Calu3 (cell line): ENCODE data around the gene ZNF77. TPM values are rescaled to one million over a fixed set of nuclear protein-coding genes. Genes with fewer than 3 reads are reported as not detected.

ENCODE experiments used
- BruUV-seq: library from RNA; stranded (reverse); fragments of 400-500 nt; replicated peaks from 2 replicates; lab custom pipeline; 2021; lab: Mats Ljungman, UMichigan
- CTCF ChIA-PET: fragments of 300-600 bp; sonication (Branson Sonifier 250); formaldehyde crosslinking; loops from one replicate; lab custom pipeline; 2022; ENCODE audit warnings: antibody characterized with exemption; lab: Charles Lee
- DNase-seq: peaks from one replicate; pipeline ENCODE4 v3.0.0; 2022
- H3K27ac Mint-ChIP-seq: one replicate; pipeline ENCODE4 v1.8.0; 2022; ENCODE audit warnings: mixed read lengths; ENCODE audit not compliant: unreplicated experiment
- H3K27me3 Mint-ChIP-seq: one replicate; pipeline ENCODE4 v1.8.0; 2022; ENCODE audit warnings: mixed read lengths; ENCODE audit not compliant: unreplicated experiment
- H3K36me3 Mint-ChIP-seq: one replicate; pipeline ENCODE4 v1.8.0; 2022; ENCODE audit warnings: mild to moderate bottlenecking, moderate library complexity, mixed read lengths; ENCODE audit not compliant: insufficient read depth, unreplicated experiment
- H3K4me1 Mint-ChIP-seq: one replicate; pipeline ENCODE4 v1.8.0; 2022; ENCODE audit warnings: mild to moderate bottlenecking, low read depth, mixed read lengths; ENCODE audit not compliant: unreplicated experiment
- H3K4me3 Mint-ChIP-seq: one replicate; pipeline ENCODE4 v1.8.0; 2022; ENCODE audit warnings: mild to moderate bottlenecking, low read depth, moderate library complexity, mixed read lengths; ENCODE audit not compliant: unreplicated experiment
- H3K9me3 Mint-ChIP-seq: one replicate; pipeline ENCODE4 v1.8.0; 2022; ENCODE audit warnings: low read depth, mixed read lengths; ENCODE audit not compliant: unreplicated experiment
- intact Hi-C: fragments of 100-400 bp; cut with micrococcal nuclease; formaldehyde crosslinking; loops from one replicate; pipeline ENCODE4 v1.10.0; 2022; ENCODE audit not compliant: unreplicated experiment
- total RNA-seq: library from RNA; stranded (reverse); gene quantifications from 2 replicates; pipeline ENCODE4 v1.2.3, GENCODE V29; 2022
- TF ChIP-seq, protein P1 (sequence below): fragments of 200-600 bp; IDR thresholded peaks from one replicate; pipeline ENCODE4 v1.8.0; 2022; ENCODE audit warnings: antibody characterized with exemption; ENCODE audit not compliant: unreplicated experiment

Gene ZNF77
- total RNA-seq, 1 experiment from 2014 or later = 5.0 TPM

GRCh38 chr19:2977001-2977745 is 32.4 kb upstream of the ZNF77 start, which contains the start of gene TLE6:
TLE6 (plus strand) TSS chr19:2977564; CDS start chr19:2978234, 670 bp downstream.
- DNase-seq = peak; percentile 94
- Mint-ChIP-seq H3K9me3 (no peaks in the 10 kb centered on the region), H3K4me1 (no peaks in the 10 kb centered on the region), H3K27ac (peak within 1 kb of the TSS; percentile 42), H3K36me3 (peaks cover 11% of the 10 kb centered on the region), H3K4me3 (peak within 1 kb of the TSS; percentile 72), H3K27me3 (peaks cover 10% of the 10 kb centered on the region)
- TF ChIP-seq, protein P1, sequence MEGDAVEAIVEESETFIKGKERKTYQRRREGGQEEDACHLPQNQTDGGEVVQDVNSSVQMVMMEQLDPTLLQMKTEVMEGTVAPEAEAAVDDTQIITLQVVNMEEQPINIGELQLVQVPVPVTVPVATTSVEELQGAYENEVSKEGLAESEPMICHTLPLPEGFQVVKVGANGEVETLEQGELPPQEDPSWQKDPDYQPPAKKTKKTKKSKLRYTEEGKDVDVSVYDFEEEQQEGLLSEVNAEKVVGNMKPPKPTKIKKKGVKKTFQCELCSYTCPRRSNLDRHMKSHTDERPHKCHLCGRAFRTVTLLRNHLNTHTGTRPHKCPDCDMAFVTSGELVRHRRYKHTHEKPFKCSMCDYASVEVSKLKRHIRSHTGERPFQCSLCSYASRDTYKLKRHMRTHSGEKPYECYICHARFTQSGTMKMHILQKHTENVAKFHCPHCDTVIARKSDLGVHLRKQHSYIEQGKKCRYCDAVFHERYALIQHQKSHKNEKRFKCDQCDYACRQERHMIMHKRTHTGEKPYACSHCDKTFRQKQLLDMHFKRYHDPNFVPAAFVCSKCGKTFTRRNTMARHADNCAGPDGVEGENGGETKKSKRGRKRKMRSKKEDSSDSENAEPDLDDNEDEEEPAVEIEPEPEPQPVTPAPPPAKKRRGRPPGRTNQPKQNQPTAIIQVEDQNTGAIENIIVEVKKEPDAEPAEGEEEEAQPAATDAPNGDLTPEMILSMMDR = no peak
- BruUV-seq = no TSS peak
- CTCF ChIA-PET = interaction anchor here (0.6 to 0.9 kb wide), 6 partner anchors 63 to 1544 kb away, joined by 3 read pairs; no protein-coding TSS in a partner anchor
- intact Hi-C loops = no loop called here

DNA sequence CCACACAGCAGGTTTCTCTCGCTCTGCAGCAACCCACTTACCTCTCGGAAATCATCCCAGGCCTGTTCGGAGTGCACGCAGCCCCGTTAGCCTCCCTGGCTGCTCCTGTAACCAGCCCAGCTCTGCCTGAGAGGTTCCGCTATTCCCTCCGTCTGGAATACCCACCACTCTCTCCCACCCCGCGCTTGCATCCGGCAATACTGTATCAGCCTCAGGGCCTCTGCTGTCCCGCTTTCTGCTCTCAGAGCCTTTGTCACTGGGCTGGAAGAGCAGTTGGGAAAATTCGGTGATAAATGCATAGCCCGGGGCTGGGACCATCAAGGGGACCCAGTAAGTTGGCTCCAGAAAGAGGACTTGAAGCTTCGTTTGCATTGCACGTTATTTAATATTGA is 31.8 kb upstream of the ZNF77 start:
- no peaks in the 10 kb centered on the region for H3K4me1 Mint-ChIP-seq
- H3K4me3 Mint-ChIP-seq = peak overlapping the region; percentile 72
- H3K9me3 Mint-ChIP-seq = no peaks in the 10 kb centered on the region
- TF ChIP-seq, protein P1 = no peak
- no peak for DNase-seq
- intact Hi-C loops = no loop called here
- H3K27me3 Mint-ChIP-seq = peaks cover 5% of the 10 kb centered on the region
- CTCF ChIA-PET = interaction anchor here (0.6 to 0.7 kb wide), 4 partner anchors 63 to 1545 kb away, joined by 3 read pairs; no protein-coding TSS in a partner anchor
- H3K36me3 Mint-ChIP-seq = peaks cover 11% of the 10 kb centered on the region
- no peak overlapping the region for H3K27ac Mint-ChIP-seq
- no TSS peak for BruUV-seq

DNA sequence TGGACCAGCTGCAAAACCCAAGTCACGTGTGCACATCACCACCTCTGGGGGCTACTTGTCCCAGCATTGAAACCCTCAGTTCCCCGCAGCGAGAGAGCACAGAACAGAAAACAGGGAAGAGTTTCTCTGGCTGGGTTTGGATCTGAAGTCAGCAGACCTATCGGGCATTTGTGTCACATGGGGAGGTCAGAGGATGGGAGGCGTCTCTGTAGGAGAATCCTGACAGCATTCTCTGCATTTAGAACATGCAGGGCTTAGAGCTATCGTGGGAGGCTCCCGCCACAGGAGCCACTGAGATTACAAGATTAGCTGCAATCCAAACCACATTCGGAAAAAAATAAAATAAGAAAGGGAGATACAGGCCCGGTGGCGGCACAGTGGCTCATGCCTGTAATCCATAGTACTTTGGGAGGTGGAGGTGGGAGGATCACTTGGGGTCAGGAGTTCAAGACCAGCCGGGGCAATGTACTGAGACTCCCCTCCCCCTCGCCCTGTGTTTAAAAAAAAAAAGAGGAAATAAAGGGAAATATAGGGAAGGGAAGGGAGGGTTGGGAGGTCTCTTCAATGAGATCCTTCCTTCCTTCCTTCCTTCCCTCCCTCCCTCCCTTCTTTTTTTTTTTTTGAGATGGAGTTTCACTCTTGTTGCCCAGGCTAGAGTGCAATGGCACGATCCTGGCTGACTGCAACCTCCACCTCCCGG is 29.7 kb upstream of the ZNF77 start:
- Mint-ChIP-seq H3K36me3 (peaks cover 11% of the 10 kb centered on the region), H3K27ac (no peak overlapping the region), H3K27me3 (no peaks in the 10 kb centered on the region), H3K9me3 (no peaks in the 10 kb centered on the region), H3K4me1 (no peaks in the 10 kb centered on the region), H3K4me3 (no peak overlapping the region)
- no peak for DNase-seq
- no TSS peak for BruUV-seq
- CTCF ChIA-PET = no interaction called here
- TF ChIP-seq, protein P1 = no peak
- intact Hi-C loops = no loop called here

GRCh38 chr19:2973229-2973628 is 28.5 kb upstream of the ZNF77 start:
- no peaks in the 10 kb centered on the region for H3K27me3 Mint-ChIP-seq
- CTCF ChIA-PET = no interaction called here
- no peak for DNase-seq
- no TSS peak for BruUV-seq
- H3K4me1 Mint-ChIP-seq = no peaks in the 10 kb centered on the region
- intact Hi-C loops = no loop called here
- H3K4me3 Mint-ChIP-seq = no peak overlapping the region
- H3K36me3 Mint-ChIP-seq = peaks cover 11% of the 10 kb centered on the region
- no peak overlapping the region for H3K27ac Mint-ChIP-seq
- H3K9me3 Mint-ChIP-seq = no peaks in the 10 kb centered on the region
- TF ChIP-seq, protein P1 = no peak
